Measurements from ENCODE around the gene PNPLA2.

DNA sequence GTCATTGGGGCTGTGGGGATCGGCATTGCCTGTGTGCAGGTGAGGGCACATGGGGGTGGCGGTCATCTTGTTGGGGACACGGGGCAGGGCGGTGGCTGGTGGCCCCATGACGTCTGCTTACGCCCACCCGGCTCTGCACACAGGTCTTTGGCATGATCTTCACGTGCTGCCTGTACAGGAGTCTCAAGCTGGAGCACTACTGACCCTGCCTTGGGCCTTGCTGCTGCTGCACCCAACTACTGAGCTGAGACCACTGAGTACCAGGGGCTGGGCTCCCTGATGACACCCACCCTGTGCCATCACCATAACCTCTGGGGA, 19.2 kb downstream of the PNPLA2 start:
- TF ChIP-seq, protein P1, sequence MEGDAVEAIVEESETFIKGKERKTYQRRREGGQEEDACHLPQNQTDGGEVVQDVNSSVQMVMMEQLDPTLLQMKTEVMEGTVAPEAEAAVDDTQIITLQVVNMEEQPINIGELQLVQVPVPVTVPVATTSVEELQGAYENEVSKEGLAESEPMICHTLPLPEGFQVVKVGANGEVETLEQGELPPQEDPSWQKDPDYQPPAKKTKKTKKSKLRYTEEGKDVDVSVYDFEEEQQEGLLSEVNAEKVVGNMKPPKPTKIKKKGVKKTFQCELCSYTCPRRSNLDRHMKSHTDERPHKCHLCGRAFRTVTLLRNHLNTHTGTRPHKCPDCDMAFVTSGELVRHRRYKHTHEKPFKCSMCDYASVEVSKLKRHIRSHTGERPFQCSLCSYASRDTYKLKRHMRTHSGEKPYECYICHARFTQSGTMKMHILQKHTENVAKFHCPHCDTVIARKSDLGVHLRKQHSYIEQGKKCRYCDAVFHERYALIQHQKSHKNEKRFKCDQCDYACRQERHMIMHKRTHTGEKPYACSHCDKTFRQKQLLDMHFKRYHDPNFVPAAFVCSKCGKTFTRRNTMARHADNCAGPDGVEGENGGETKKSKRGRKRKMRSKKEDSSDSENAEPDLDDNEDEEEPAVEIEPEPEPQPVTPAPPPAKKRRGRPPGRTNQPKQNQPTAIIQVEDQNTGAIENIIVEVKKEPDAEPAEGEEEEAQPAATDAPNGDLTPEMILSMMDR (conservative IDR thresholded peaks at IDR 0.05; ENCODE audit: low read depth, low read length): no peak
- TF ChIP-seq EZH2 (IDR thresholded peaks at IDR 0.05; ENCODE audit: low read length, unreplicated experiment): no peak
- TF ChIP-seq EZH2phosphoT487 (IDR thresholded peaks at IDR 0.05; ENCODE audit: borderline replicate concordance, low read length): no peak

Data from PC-3 (cell line).